Activated CD4-positive, alpha-beta T cell treated with anti-CD3 and anti-CD28 coated beads, Interleukin-2, amount 50 U/mL, for 24 hours (primary cell): ENCODE measurements around the gene ASCC1.
"Not testable (repeated sequence)": the region's sequence is repeated elsewhere in the genome, so short reads cannot be mapped to it uniquely, and the experiment has no call there.

ENCODE experiments used
- DNase-seq, 2 donors: peaks; one replicate each; pipeline ENCODE4 v3.0.0-alpha.2; 2020; ENCODE audit warnings: low read depth in 1 of 2, low spot score in 1 of 2

Gene ASCC1

DNA sequence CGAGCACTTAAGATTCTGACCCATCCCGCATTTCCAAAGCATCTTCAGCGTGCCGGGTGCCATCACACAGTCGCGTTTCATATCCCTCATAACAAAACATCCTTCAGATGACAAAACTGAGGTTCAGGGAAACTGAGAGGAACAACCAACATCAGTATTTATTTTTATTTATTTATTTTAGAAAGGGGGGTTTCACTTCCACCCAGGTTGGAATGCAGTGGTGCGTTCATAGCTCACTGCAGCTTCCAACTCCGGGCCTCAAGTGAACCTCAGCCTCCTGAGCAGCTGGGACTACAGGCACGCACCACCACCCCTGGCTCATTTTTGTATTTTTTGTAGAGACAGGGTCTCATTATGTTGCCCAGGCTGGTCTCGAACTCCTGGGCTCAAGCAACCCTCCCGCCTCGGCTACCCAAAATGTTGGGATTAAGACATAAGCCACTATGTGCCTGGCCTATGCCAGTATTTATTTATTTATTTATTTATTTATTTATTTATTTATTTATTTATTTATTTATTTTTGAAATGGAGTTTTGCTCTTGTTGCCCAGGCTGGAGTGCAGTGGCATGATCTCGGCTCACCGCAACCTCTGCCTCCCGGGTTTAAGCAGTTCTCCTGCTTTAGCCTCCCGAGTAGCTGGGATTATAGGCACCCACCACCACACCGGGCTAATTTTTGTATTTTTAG lies 33.2 kb upstream of the ASCC1 start:
- DNase-seq, result not testable (repeated sequence)

DNA sequence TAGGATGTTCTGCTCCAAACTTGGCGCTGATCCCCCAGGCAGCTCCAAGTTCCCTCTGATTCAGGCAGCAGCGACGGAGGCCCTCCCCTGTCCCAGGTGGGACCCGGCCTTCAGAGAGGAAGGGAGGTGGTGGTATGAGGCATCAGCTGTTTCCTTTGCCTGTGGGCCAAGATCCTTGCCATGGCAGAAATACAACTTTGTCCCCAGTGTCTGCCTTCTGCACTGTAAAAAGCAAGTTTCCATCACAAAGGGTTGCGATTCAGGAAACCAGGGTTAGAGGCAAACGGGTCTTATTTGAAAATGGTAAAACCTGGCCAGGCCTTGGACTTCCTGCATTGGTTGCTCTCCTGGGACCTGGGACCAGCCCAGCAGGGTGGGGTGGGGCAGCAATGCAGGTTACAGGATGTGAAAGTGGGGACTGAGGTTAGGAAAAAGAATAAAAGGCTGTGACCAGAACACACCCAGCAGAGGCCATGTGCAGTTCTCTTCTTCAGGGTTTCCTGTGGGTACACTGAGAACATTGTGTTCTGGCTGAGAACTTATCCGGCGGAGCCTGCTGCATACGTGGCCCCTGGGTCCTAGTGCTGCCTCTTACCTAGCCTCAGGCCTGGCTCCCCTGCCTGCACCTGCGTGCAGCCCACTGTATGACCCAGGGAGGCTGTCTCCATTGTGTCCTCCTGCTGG lies 32.5 kb upstream of the ASCC1 start:
- peak; percentile 28 to 63 for DNase-seq

DNA sequence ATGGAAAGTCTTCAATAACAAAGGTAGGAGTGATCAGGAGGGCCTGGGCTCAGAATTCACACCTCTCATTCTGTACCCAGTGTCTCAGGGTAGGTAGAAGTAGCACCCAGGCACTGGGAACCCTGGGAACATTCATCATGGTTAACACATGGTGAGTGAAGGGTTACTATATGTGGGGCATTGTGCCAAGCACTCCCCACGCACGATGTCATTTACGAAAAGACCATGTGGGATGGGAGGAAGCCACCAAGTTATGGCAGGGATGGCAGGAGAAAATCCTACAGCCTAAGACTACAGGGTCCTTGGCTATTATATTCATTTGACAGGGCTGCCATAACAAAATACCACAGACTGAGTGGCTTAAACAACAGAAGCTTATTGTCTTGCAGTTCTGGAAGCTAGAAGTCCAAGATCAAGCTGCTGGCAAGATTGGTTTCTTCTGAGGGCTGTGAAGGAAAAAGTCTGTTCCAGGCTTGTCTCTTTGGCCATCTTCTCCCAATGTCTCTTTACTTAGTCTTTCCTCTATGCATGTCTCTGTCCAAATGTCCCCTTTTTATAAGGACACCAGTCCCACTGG lies 30.0 kb upstream of the ASCC1 start:
- DNase-seq, result no peak

DNA sequence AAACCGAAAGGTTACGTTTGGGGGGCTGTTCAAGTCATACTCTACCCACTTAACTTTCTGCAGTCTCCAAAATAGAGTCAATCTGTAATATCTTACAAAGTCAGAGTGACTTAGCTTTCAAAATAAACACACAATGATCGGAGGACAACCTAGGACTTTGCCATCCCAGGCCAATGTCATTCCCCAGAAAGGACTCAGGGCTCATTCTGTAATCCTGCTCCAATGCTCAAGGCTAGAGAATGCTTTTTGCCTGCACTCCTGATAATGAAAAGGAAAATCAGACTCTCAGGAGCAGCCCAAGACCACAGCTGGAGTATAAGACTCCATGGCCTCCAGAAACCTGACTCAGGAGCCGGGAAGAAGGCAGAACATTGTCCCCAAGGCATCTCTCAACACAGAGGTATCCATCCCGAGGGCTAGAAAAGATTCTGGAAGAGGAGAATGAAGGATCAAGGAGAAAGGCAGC lies 28.5 kb upstream of the ASCC1 start:
- no peak for DNase-seq

DNA sequence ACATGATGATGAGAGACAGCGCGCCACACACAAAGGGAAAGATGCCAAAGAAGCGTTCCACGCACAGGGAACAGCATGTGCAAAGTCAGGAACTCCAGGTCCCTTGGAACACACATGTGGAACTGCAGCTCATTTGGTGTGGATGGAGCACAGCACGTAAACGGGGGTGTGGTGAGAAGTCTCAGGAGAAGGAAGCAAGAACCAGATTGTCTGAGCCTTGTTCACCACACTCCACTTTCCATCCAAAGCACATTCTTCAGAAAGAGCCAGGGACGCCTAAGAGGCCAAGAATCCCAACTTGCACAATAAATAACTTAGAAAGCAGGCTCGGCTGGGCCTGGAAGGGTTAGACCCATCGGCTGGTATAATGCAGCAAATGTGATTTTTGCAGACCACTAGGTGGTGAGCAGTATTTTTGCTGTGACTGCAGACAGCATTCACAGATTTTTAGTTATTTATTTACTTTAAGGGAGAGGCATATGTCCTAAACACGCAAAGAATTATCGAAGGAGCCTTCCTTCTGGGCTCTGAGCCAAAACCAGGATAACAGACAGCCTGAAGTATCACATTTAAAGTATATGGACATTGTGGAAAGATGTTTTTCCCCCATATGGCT lies 27.9 kb upstream of the ASCC1 start:
- DNase-seq, result no peak

DNA sequence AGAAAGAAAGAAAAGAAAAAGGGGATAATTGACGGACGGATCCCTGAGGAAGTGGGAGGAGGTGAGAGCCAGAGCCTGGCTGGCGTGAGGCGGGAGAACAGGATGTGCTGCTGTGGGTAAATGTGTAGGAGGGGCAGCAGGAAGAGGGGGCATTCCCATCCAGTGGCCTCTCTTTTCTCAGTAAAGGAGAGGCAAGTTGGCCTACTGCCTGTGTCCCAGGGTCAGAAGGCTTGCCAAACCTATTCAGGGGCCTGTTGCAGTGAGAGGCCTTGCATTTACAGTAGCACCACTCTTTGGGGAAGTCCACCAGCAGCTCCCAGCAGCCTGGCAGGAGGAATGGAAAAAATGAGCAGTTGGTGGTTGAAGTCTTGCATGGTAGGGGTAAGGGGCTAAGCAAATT lies 26.6 kb upstream of the ASCC1 start:
- DNase-seq, result no peak

DNA sequence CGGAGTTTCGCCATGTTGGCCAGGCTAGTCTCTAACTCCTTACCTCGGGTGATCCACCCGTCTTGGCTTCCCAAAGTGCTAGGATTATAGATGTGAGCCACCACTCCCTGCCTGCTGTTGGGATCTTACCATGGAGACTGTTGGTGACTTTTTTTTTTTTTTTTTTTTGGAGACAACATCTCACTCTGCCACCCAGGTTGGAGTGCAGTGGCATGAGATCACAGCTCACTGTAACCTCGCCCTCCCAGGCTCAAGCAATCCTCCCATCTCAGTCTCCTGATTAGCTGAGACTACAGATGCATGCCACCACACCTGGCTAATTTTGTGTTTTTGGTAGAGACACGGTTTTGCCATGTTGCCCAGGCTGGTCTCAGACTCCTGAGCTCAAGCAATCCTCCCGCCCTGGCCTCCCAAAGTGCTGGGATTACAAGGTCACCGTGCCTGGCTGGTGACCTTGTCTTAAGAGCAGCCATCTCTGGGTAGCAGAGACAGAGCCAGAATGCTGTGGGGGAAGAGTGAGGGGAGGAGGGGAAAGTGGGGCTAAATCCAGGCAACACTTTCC lies 25.7 kb upstream of the ASCC1 start:
- DNase-seq, result no peak

DNA sequence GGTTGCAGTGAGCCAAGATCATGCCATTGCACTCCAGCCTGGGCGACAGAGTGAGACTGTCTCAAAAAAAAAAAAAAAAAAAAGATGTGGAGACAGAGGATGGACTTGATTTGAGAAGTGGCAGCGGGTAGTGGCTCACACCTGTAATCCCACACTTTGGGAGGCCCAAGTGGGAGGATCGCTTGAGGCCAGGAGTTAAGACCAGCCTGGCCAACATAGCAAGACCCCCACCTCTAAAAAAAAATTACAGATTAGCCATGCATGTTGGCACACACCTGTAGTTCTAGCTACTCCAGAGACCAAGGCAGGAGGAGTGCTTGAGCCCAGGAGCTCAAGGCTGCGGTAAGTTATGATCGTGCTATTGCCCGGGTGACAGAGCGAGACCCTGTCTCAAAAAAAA lies 24.3 kb upstream of the ASCC1 start:
- DNase-seq, result no peak

DNA sequence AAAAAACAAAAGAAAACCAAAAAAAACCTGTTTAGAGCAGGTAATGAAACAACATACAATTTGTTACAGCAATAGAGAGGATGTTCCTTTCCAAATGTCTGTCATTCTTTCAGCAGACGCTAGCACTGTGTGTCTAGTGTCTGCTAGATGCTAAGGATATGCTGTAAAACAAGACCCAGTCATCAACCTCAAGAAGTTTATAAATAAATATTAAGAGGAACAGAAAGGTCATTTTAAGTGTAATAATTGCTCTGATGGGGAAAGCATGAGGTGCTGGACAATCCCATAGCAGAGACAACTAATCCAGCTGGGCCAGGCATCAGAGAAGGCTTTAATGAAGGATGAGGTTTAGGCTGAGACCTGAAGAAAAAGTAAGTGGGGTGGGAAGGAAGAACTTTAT lies 23.3 kb upstream of the ASCC1 start:
- DNase-seq, result no peak

DNA sequence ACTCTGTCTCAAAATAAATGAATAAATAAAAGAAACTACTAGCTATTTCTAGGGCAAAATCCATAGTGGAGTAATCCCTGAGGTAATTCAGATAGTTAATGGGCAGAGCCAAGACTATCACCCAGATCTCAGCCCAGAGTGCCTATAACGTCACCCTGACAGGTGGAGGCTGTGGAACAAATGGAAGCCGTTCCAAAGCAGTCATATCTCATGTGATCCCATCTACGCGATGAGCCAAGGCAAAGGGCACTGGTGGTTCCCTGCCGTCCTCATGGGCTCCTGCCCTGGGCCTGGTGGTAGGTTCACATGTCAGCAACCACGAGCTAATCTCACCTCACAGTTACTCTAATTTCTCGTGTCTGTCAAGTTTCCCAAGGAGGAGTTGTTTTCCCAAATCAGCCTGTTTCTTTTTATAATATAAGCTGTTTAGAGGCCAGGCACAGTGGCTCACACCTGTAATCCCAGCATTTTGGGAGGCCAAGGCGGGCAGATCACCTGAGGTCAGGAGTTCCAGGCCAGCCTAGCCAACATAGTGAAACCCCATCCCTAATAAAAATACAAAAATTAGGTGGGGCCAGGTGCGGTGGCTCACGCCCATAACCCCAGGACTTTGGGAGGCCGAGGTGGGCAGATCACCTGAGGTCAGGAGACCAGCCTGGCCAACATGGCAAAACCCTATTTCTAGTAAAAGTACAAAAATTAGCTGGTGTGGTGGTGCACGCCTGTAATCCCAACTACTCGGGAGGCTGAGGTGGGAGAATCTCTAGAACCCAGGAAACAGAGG lies 22.5 kb upstream of the ASCC1 start:
- no peak for DNase-seq

DNA sequence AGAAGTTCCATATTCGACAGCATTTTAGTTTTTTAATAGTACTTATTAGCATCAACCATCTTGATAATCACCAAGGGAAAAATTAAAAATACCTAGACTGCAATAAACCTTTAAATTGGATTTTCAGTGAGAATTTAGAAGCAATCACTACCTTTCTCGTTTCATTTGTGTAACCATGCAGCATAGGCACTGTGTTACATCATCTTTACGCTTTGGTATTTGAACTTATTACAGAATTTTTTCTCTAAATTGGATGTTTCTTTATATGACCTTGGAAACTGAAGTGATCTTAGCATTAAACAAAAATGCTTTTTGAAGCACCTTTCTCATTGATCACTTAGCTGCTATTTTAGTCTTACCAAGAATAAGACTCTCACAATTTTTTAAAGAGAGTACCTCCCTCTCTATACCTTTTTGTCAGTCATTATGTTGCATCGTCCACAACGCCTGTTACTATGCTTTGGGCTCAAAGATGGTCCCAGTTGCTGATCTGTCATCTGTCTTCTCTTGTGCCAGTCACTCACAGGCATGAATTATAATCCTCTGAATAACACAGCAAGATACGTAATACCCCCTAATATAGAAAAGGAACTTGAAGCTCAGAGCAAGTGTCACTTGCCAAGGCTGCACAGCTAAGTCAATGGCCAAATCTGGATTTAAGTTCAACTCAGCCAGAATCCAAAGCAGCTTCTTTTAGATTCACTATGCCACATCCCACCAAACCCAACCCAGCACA lies 19.6 kb upstream of the ASCC1 start:
- DNase-seq, result no peak

DNA sequence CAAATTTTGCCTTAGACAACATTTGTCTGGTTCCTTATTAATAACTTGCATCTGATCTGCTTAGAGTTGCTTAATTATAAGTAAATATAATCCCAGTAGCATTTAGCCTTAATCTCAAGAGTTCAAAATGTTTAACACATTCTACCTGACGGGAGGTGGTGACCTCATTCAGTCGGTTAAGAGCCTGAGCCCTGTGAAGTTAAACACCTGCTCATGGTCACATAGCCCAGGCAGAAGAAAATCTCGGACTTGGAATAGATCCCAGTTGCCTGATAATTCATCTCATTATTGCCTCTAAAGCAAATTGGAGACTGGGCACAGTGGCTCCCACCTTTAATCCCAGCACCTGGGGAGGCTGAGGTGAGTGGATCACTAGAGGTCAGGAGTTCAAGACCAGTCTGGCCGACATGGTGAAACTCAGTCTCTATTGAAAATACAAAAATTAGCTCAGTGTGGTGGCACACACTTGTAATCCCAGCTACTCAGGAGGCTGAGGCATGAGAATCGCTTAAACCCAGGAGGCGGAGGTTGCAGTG lies 18.6 kb upstream of the ASCC1 start:
- DNase-seq, result no peak

DNA sequence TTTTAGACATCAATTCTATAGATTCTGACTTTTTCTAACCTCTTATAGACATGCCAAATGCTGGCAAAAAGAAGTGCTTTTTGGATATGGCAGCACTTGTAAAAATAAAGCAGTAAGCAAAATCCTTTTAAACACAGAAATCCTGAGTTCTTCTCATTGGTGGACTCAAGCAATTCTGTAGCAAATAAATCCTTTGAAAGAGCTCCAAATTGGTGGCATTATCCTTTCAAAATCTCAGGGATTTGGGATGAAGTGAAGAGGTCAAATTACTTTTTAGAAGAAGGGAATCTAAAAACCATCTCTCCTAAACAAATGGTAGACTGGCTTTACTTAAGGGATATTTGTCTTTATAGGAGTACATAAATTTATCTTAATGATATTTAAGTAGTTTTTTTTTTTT lies 17.5 kb upstream of the ASCC1 start:
- no peak for DNase-seq

DNA sequence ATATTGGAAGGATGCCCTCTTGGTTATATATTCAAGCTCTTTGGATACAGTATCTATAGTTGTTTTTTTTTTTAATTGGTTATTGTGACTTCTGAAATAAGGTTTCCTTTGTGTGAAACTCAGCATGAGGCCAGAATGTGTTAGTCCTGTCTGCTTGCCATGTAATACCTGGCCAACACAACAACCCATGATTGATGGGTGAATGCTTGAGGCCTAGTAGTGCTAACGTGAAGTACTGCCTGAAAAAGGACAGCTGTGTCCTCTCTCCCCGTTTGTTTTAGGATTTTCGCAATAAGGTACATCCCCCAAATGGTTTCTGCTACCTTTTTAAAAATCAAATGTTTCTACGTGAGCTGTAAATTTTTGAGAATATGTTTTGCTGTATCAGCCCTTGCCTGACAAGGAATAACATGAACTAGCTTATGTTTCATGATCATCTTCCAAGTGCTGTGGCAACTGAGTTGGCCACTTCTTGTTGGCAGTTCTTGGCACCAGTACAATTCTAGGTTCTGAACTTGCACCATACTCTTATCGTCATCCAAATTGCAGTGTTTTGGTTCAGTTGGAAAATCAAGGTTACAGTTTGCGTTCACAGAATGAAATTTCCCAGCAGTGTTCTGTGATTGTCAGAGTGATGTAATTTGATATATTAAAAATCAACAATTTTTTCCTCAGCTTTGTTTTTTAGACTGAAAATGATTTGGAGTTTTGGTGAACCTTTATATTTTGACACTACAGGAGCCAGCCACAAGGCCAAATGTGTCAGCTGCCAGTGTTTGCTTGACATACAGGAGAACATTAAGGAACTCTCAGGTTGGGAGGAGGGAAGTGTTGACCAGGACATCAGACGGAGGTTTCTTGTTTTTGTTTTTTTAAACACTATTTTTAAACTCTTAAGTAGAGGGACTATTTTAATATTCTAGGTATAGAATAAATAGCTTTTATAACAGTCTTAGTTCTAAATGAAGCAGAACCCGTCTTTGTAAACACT lies 13.5 kb upstream of the ASCC1 start:
- no peak for DNase-seq

DNA sequence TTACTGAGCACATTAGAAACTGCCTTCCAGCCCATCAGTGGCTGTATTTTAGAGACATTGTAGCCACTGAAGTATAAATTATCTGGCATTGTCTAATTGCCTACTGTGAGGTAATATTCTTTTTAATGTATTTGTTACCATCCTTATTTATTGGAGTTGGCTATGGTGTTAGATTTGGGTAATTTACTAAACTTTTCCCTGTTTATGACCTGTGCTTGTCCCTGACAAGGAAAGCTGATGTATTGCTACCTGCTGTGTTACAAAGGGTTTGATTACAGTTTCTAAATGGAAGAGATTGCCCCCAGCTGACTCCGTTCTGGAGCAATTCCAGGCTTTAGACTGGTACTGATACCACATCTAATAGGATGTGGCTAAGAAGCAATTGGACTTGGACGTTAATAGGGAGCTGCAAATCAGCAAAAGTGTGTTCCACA lies 12.3 kb upstream of the ASCC1 start:
- DNase-seq, result no peak

DNA sequence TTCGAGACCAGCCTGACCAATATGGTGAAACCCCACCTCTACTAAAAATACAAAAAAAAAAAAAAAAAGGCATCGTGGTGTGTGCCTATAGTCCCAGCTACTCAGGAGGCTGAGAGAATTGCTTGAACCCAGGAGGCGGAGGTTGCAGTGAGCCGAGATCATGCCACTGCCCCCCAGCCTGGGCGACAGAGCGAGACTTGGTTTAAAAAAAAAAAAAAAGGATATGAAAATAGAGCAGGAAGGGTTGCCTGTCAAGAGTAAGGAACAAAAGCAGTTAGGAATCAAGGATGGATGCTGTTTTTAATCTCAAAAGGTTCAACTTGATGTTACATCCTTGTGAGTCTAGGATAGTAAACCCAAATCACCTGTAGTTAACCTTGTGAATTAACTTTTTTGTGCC lies 11.8 kb upstream of the ASCC1 start:
- no peak for DNase-seq

DNA sequence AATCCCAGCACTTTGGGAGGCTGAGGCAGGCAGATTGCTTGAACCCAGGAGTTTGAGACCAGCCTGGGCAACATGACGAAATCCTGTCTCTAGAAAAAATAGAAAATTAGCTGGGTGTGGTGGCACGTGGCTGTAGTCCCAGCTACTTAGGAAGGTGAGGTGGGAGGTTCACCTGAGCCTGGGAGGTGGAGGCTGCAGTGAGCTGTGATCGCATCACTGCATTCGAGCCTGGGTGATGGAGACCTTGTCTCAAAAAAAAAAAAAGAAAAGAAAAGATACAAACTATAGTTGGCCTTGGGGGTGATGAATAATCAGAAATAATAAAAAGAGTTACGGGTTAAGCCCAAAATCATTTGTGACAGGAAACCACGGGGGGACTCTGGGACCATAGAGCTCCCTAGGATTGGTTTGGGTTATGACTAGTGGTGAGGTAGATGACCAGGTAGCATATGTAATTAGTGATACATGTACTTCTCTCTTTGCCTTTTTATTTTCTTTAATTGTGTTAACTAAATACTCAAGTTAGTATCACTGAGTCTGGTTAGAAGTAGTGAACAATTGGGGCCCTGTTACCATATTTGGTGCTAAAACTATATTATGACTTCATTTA lies 10.4 kb upstream of the ASCC1 start:
- no peak for DNase-seq

DNA sequence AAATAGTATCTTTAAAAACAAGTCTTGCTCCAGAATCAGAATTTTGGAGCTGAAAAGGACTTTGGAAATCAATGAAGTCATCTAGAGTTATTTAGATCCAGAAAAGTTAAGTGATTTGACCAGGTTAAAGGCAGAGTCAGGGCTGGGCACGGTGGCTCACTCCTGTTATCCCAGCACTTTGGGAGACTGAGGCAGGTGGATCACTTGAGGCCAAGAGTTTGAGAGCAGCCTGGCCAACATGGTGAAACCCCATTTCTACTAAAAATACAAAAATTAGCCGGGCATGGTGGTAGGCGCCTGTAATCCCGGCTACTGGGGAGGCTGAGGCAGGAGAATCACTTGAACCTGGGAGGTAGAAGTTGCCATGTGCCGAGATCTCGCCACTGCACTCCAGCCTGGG lies 8.1 kb upstream of the ASCC1 start:
- DNase-seq, result not testable (repeated sequence)

DNA sequence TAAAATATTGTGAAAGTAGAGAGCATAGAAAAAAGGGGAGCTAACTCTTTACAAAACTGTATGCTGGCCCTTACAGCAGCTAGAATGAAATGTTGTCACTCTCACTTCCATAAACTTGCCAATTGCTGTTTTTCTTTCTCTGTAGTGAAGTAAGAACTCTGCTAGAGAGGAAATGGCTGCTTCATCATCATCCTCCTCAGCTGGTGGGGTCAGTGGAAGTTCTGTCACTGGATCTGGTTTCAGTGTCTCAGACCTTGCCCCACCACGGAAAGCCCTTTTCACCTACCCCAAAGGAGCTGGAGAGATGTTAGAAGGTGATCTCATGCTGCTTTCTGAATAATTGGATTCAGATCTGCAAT lies 7.6 kb upstream of the ASCC1 start:
- DNase-seq, result no peak
